GM12878 (cell line): ENCODE results near the gene PTPRN2. TPM values are rescaled to one million over a fixed set of nuclear protein-coding genes. Genes with fewer than 3 reads are reported as not detected.

Experiments
- ATAC-seq: fragments of 200-7000 bp; cut with Tn5 transposase; 3 replicates; pipeline ENCODE4 v1.9.1; 2020; ENCODE audit warnings: mild to moderate bottlenecking, moderate library complexity
- BruUV-seq: library from RNA; stranded (reverse); fragments of 400-500 nt; replicated peaks from 2 replicates; lab custom pipeline; 2021; lab: Mats Ljungman, UMichigan
- CTCF ChIA-PET: fragments of 300-600 bp; sonication (Branson Sonifier 250); formaldehyde crosslinking; extraction: SDS; loops from one replicate; lab custom pipeline; 2021; ENCODE audit warnings: inconsistent platforms; lab: Yijun Ruan, JAX
- POLR2A ChIA-PET: fragments of 350-600 bp; formaldehyde crosslinking; extraction: SDS; loops from one replicate; lab custom pipeline; 2021; ENCODE audit warnings: inconsistent platforms; lab: Charles Lee
- RAD21 ChIA-PET: fragments of 300-600 bp; sonication (Branson Sonifier 250); formaldehyde crosslinking; loops from one replicate; lab custom pipeline; 2023; ENCODE audit warnings: antibody characterized with exemption; ENCODE audit not compliant: unreplicated experiment; lab: Charles Lee
- SMC1A ChIA-PET: fragments of 300-600 bp; sonication (Branson Sonifier 250); formaldehyde crosslinking; loops from one replicate; lab custom pipeline; 2023; ENCODE audit not compliant: unreplicated experiment, uncharacterized antibody; lab: Charles Lee
- DNase-seq: peaks from one replicate; pipeline ENCODE4 v3.0.0-alpha.2; 2011; ENCODE audit warnings: low read depth, low spot score
- FAIRE-seq: peaks from 3 replicates; lab custom pipeline; 2011; peaks lifted over from hg19 to GRCh38; lab: Jason Lieb, UNC
- H2AFZ ChIP-seq: 2 replicates; pipeline ENCODE4 v1.6.0; 2011; ENCODE audit warnings: low read depth, low read length, control low read depth; ENCODE audit not compliant: control insufficient read depth
- H3K27ac ChIP-seq: 2 replicates; pipeline ENCODE4 v1.5.1; 2011; ENCODE audit warnings: control low read depth; ENCODE audit not compliant: control insufficient read depth, insufficient read depth
- H3K27me3 ChIP-seq, 2 experiments: replicated peaks in 1 of 2; 2 replicates each; pipeline versions ENCODE4 v1.6.0 to v1.6.1; 2011; ENCODE audit warnings: low read length in 1 of 2; ENCODE audit not compliant: control insufficient read depth in 2 of 2, insufficient read depth in 2 of 2
- H3K36me3 ChIP-seq, 2 experiments: 2 replicates each; pipeline ENCODE4 v1.5.1; 2011; ENCODE audit warnings: low read length in 1 of 2; ENCODE audit not compliant: control insufficient read depth in 2 of 2, insufficient read depth in 2 of 2
- H3K4me1 ChIP-seq: 2 replicates; pipeline ENCODE4 v1.6.1; 2011; ENCODE audit warnings: mild to moderate bottlenecking, low read length, moderate library complexity, mixed read lengths; ENCODE audit not compliant: control insufficient read depth, insufficient read depth
- H3K4me2 ChIP-seq: 2 replicates; pipeline ENCODE4 v1.6.0; 2011; ENCODE audit warnings: control low read depth; ENCODE audit not compliant: control insufficient read depth, insufficient read depth
- H3K4me3 ChIP-seq: fragments of 200-600 bp; sonication (generic); 2 replicates; pipeline ENCODE4 v1.5.1; 2016
- H3K79me2 ChIP-seq: 2 replicates; pipeline ENCODE4 v1.6.0; 2011; ENCODE audit warnings: low read length; ENCODE audit not compliant: control insufficient read depth, insufficient read depth
- H3K9ac ChIP-seq: 2 replicates; pipeline ENCODE4 v1.8.0; 2011; ENCODE audit warnings: low read length, control low read depth, mixed read lengths; ENCODE audit not compliant: control insufficient read depth, insufficient read depth
- H3K9me3 ChIP-seq: replicated peaks from 3 replicates; pipeline ENCODE4 v1.5.1; 2011; ENCODE audit warnings: mild to moderate bottlenecking, low read length; ENCODE audit not compliant: control insufficient read depth, insufficient read depth
- H4K20me1 ChIP-seq: 2 replicates; pipeline ENCODE4 v1.6.0; 2011; ENCODE audit not compliant: control insufficient read depth, insufficient read depth
- JUND ChIP-seq: IDR thresholded peaks from 2 replicates; pipeline ENCODE4 v1.6.1; 2012; ENCODE audit warnings: low read depth, mild to moderate bottlenecking, low read length, improper control_type of control experiment, moderate library complexity
- MEF2A ChIP-seq: IDR thresholded peaks from 2 replicates; pipeline ENCODE4 v1.6.1; 2011; ENCODE audit warnings: low read depth, mild to moderate bottlenecking, low read length, moderate library complexity; ENCODE audit not compliant: insufficient read depth
- MLLT1 ChIP-seq: fragments of 450-650 bp; IDR thresholded peaks from 2 replicates; pipeline ENCODE4 v1.6.1; 2016; ENCODE audit warnings: mild to moderate bottlenecking
- NBN ChIP-seq: fragments of 450-650 bp; IDR thresholded peaks from 2 replicates; pipeline ENCODE4 v1.6.1; 2016
- POLR2AphosphoS2 ChIP-seq: IDR thresholded peaks from 2 replicates; pipeline ENCODE4 v1.6.1; 2011; ENCODE audit warnings: low read depth, mild to moderate bottlenecking, low read length, improper control_type of control experiment, moderate library complexity
- SREBF2 ChIP-seq: IDR thresholded peaks from 2 replicates; pipeline ENCODE4 v1.6.1; 2012; ENCODE audit warnings: mild to moderate bottlenecking, low read length
- TAF1 ChIP-seq: IDR thresholded peaks from 2 replicates; pipeline ENCODE4 v1.6.1; 2011; ENCODE audit warnings: mild to moderate bottlenecking, low read depth, low read length, borderline replicate concordance
- ZNF207 ChIP-seq: fragments of 450-650 bp; IDR thresholded peaks from 2 replicates; pipeline ENCODE4 v1.6.1; 2014; ENCODE audit warnings: antibody characterized with exemption, mild to moderate bottlenecking, borderline replicate concordance
- WGBS: methylation state at CpG from one replicate; pipeline ENCODE4 v1.1.6; 2016; ENCODE audit warnings: low lambda C conversion rate; ENCODE audit not compliant: insufficient replicate concordance, insufficient coverage; ENCODE audit errors: missing lambda C conversion rate; 5-methylcytosine and 5-hydroxymethylcytosine counted together
- in situ Hi-C: fragments of 300-500 bp; cut with MboI; formaldehyde crosslinking; loops from 9 replicates; pipeline ENCODE4 v1.14.3; 2018; ENCODE audit warnings: mixed read lengths
- intact Hi-C: fragments of 100-400 bp; cut with micrococcal nuclease; formaldehyde crosslinking; loops from one replicate; pipeline ENCODE4 v1.14.2; 2022; ENCODE audit not compliant: unreplicated experiment
- polyA plus RNA-seq, 11 experiments: library from polyadenylated mRNA; depleted of rRNA in 4 of 11; unstranded in 6 of 11; stranded (reverse) in 5 of 11; fragments of >200 nt; fragmentation: Nextera tagmentation in 4 of 11; fragmentation: Illumina TruSeq in 1 of 11; extraction: Ambion mirVana in 4 of 11; extraction: Trizol in 1 of 11; gene quantifications; 1 replicate in 1 of 11; 2 replicates in 10 of 11; pipeline versions ENCODE4 v1.2.1 to v1.2.3, GENCODE V29; 2011 to 2016; ENCODE audit warnings: inconsistent platforms in 2 of 11, missing spikeins in 2 of 11, low read depth in 1 of 11
- total RNA-seq, 4 experiments: library from RNA; depleted of rRNA in 3 of 4; stranded (reverse); fragments of >200 nt in 3 of 4; fragmentation: Illumina TruSeq in 1 of 4; extraction: Trizol in 1 of 4; gene quantifications; 2 replicates each; pipeline versions ENCODE4 v1.2.1 to v1.2.3, GENCODE V29; 2013 to 2021
- TF ChIP-seq, protein P1 (sequence below): fragments of 450-650 bp; formaldehyde crosslinking; IDR thresholded peaks from 2 replicates; pipeline ENCODE4 v1.5.0; 2022; ENCODE audit warnings: mild to moderate bottlenecking, missing genetic modification characterization
- TF ChIP-seq, protein P2 (sequence below): fragments of 450-650 bp; IDR thresholded peaks from 2 replicates; pipeline ENCODE4 v1.6.1; 2017; ENCODE audit warnings: mild to moderate bottlenecking, moderate library complexity

PTPRN2 gene
- total and polyA plus RNA-seq, 10 of the 15 experiments (the other 5 are each of a cell fraction or from before 2014, with no cell fraction given), result 5.4 TPM; not detected in 9

DNA sequence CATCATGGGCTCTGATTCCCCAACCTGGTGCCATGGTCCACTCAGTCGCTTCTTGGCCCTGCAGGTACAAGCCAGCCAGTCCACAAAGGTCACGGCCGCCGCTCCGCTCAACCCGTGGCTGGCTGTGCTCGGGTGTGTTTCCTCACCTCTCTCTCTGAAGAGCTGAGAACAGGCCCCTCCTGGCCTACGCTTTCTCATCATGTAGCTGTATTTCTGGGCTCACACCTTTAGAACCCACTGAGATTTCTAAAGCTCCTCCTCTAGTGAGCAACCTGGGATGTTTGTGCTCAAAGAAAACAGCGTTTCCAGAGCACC, 30.2 kb downstream of the PTPRN2 start:
- ATAC-seq (no peak), DNase-seq (no peak), FAIRE-seq (no peak)
- no peaks in the 10 kb centered on the region for H3K4me1 ChIP-seq
- ChIA-PET CTCF (no interaction called here), RAD21 (no interaction called here), SMC1A (no interaction called here), POLR2A (no interaction called here)
- H2AFZ ChIP-seq, result no peak overlapping the region
- intact Hi-C loops, result no loop called here
- 48% methylated on average over 9 of the region's 9 CpGs for WGBS
- no peaks in the 10 kb centered on the region; the same call in 2 of the 3 replicates for H3K9me3 ChIP-seq
- H3K4me2 ChIP-seq, result no peak overlapping the region
- no peak overlapping the region for H3K27ac ChIP-seq
- H3K4me3 ChIP-seq, result no peak overlapping the region
- H3K9ac ChIP-seq, result no peak overlapping the region
- TF ChIP-seq MEF2A, result no peak
- TF ChIP-seq ZNF207, result no peak
- TF ChIP-seq, protein P1, sequence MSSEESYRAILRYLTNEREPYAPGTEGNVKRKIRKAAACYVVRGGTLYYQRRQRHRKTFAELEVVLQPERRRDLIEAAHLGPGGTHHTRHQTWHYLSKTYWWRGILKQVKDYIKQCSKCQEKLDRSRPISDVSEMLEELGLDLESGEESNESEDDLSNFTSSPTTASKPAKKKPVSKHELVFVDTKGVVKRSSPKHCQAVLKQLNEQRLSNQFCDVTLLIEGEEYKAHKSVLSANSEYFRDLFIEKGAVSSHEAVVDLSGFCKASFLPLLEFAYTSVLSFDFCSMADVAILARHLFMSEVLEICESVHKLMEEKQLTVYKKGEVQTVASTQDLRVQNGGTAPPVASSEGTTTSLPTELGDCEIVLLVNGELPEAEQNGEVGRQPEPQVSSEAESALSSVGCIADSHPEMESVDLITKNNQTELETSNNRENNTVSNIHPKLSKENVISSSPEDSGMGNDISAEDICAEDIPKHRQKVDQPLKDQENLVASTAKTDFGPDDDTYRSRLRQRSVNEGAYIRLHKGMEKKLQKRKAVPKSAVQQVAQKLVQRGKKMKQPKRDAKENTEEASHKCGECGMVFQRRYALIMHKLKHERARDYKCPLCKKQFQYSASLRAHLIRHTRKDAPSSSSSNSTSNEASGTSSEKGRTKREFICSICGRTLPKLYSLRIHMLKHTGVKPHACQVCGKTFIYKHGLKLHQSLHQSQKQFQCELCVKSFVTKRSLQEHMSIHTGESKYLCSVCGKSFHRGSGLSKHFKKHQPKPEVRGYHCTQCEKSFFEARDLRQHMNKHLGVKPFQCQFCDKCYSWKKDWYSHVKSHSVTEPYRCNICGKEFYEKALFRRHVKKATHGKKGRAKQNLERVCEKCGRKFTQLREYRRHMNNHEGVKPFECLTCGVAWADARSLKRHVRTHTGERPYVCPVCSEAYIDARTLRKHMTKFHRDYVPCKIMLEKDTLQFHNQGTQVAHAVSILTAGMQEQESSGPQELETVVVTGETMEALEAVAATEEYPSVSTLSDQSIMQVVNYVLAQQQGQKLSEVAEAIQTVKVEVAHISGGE, result no peak
- TF ChIP-seq, protein P2, sequence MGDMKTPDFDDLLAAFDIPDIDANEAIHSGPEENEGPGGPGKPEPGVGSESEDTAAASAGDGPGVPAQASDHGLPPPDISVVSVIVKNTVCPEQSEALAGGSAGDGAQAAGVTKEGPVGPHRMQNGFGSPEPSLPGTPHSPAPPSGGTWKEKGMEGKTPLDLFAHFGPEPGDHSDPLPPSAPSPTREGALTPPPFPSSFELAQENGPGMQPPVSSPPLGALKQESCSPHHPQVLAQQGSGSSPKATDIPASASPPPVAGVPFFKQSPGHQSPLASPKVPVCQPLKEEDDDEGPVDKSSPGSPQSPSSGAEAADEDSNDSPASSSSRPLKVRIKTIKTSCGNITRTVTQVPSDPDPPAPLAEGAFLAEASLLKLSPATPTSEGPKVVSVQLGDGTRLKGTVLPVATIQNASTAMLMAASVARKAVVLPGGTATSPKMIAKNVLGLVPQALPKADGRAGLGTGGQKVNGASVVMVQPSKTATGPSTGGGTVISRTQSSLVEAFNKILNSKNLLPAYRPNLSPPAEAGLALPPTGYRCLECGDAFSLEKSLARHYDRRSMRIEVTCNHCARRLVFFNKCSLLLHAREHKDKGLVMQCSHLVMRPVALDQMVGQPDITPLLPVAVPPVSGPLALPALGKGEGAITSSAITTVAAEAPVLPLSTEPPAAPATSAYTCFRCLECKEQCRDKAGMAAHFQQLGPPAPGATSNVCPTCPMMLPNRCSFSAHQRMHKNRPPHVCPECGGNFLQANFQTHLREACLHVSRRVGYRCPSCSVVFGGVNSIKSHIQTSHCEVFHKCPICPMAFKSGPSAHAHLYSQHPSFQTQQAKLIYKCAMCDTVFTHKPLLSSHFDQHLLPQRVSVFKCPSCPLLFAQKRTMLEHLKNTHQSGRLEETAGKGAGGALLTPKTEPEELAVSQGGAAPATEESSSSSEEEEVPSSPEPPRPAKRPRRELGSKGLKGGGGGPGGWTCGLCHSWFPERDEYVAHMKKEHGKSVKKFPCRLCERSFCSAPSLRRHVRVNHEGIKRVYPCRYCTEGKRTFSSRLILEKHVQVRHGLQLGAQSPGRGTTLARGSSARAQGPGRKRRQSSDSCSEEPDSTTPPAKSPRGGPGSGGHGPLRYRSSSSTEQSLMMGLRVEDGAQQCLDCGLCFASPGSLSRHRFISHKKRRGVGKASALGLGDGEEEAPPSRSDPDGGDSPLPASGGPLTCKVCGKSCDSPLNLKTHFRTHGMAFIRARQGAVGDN, result no peak
- no peak for TF ChIP-seq POLR2AphosphoS2
- TF ChIP-seq MLLT1, result no peak
- no peak for TF ChIP-seq JUND
- no peak for TF ChIP-seq TAF1
- no peak for TF ChIP-seq SREBF2
- TF ChIP-seq NBN, result no peak
- no peaks in the 10 kb centered on the region for H3K36me3 ChIP-seq
- H3K79me2 ChIP-seq, result no peaks in the 10 kb centered on the region
- in situ Hi-C loops, result no loop called here
- H4K20me1 ChIP-seq, result no peaks in the 10 kb centered on the region
- H3K27me3 ChIP-seq, result no peaks in the 10 kb centered on the region
- BruUV-seq, result no TSS peak
